Fibroblast of pulmonary artery (primary cell): Measurements from ENCODE around the gene ONECUT3.

Experiments used
- DNase-seq: peaks from one replicate; pipeline ENCODE4 v3.0.0-alpha.2; 2010; ENCODE audit warnings: low read depth
- H3K4me3 ChIP-seq: replicated peaks from 2 replicates; pipeline ENCODE4 v1.5.1; 2011; ENCODE audit warnings: low read depth, mild to moderate bottlenecking, control low read depth, low read length, moderate library complexity
- CTCF ChIP-seq: IDR thresholded peaks from 2 replicates; pipeline ENCODE4 v1.5.1; 2011; ENCODE audit warnings: mild to moderate bottlenecking, control low read depth, low read length, inconsistent platforms; ENCODE audit errors: missing control alignments

ONECUT3 gene

GRCh38 chr19:1825909-1826556 is 72.7 kb downstream of the ONECUT3 start:
- peak; percentile 71 for DNase-seq
- peak; percentile 73 for TF ChIP-seq CTCF
- no peak overlapping the region for H3K4me3 ChIP-seq

DNA sequence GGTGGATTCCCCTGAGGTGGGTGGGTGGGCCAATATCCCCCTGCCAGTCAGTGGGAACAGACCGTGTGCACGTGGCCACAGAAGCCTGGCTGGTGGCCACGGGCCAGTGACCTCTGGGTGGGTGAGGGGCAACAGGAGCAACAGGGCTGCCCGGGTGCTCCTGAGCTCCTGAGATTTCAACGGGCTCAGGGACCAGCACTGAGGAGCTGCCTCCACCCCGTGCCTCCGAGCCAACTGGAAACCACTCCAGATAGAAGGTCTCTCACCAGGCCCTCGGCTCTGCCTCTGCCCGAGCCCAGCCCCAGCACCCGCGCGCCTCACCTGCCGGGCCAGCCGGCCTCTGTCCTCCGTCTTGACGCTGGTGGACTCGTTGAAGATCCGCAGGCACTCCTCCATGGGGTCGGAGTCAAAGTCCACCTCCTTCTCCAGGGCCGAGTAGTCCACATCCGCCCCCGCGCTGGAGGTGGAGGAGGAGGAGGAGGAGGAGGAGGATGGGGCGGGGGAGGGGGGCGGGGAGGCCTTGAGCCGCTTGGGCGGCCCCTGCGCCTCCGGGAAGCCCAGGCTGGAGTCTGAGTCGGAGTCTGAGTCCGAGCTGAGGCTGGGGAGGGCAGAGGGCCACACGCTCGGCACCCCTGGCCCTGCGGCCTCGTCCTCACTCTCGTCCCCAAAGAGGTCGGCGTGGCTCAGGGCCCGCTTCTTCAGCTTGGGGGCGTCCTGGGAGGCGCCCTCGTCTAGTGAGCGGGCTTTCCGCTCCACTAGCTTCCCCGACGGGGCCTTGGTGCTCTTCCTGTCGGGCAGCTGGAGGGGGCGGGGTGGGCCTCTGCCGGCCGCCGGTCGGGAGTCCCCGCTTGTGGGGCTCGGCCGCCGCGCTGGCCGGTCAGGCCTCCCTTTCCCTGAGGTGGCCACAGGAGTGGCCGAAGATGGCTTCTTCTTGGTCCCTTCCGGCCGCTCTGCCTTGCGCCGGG is 73.5 kb downstream of the ONECUT3 start:
- DNase-seq, result peak; percentile 13
- peak overlapping the region; percentile 7 for H3K4me3 ChIP-seq
- no peak for TF ChIP-seq CTCF

DNA sequence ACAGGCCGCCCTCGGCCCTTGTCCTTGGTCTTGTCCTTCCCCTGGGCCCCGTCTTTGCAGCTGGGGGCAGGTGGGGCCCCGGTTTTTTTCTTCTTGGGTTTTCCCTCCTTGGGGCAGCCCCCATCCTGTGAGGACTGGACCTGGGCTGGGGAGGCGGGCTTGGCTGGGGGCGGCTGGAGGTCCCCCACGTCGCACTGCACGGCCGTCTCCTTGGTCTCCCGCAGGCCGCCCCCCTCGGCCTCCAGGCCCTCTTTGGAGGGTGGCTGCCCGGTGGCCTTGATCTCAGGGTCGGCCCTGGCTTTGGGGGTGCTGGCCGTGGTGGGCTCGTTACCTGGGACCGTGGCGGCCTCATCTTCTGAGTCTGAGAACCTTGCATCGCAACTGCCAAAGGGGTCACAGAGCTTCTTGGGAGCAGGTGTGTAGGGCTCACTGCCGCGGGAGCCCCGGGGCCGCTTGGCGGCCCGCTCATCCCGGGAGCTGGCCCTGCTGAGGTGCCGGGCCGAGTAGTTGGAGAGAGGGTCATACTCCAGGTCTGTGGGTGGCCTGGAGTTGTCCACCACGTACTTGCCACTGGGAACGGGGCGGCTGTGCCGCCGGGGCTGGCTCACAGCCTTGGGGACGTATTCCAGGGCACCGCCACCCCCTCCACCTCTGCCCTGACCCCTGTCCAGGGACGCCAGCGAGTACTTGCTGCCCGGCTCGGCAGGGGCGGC is 74.4 kb downstream of the ONECUT3 start:
- H3K4me3 ChIP-seq, result no peak overlapping the region
- DNase-seq, result no peak
- TF ChIP-seq CTCF, result no peak

- DNase-seq, result no peak
- no peak overlapping the region for H3K4me3 ChIP-seq
- no peak for TF ChIP-seq CTCF
Measured at GRCh38 chr19:1828279-1829238, 75.3 kb downstream of the ONECUT3 start.

DNA sequence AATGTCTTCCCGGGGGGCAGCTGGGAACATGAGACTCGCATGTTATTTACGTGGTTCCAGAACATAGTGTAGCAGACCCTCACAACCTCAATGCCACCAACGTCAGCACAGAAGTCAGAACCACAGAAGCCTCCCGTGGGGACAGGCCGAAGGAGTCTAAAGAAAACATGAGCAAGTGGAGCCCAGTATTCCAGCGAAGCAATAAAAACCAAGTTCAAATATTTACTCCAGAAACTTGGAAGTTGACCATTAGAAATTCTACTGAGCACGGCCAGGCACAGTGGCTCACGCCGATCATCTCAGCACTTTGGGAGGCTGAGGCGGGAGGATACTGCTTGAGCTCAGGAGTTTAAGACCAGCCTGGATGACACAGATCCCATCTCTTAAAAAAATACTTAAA is 76.7 kb downstream of the ONECUT3 start:
- TF ChIP-seq CTCF, result no peak
- H3K4me3 ChIP-seq, result no peak overlapping the region
- DNase-seq, result no peak

DNA sequence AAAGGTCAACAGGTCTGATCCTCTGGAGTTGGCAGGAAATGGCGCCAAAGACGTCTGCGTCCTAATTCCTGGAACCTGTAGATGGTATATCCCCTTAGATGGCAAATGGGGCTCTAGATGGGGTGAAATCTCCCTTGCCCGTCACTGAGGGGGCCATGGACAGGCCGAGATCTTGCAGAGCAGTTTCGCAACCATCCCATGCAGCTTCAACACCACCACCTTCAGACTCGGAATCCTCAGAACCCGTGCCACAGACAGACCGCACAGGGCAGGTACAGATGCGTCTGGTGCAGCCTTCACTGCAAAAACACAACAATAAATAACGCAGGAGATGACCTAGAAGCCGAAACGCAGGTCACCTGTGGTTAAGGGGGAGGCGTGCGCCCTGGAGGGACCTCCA is 77.3 kb downstream of the ONECUT3 start:
- no peak for TF ChIP-seq CTCF
- H3K4me3 ChIP-seq, result no peak overlapping the region
- DNase-seq, result no peak
